HG03342 (cell line): Measurements from ENCODE around the gene PAIP2B.
"Not testable (repeated sequence)": the region's sequence is repeated elsewhere in the genome, so short reads cannot be mapped to it uniquely, and the experiment has no call there.

Experiments
- ATAC-seq: cut with Tn5 transposase; IDR thresholded peaks from one replicate; pipeline ENCODE4 v1.9.1; 2021; ENCODE audit warnings: mild to moderate bottlenecking, moderate library complexity; ENCODE audit not compliant: unreplicated experiment

PAIP2B gene

GRCh38 chr2:71220743-71221142, 6.2 kb downstream of the PAIP2B start:
- ATAC-seq = no peak

DNA sequence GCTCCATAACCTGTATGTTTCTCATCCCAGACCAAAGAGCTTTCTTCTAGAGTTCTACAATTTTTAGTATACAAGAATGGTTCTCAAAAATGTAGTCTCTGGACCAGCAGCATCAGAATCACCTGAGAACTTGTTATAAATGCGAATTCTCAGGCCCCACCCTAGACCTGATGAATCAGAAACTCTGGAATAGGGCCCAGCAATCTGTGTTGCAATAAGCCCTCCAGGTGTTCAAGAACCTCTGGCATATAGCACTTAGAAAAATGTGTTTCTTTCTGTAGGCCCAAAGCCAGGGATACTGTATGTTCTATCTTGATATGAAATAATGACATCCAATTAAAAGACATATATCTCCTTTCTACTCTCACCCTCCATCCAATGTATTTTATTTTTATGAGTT, 10.4 kb downstream of the PAIP2B start:
- no peak for ATAC-seq

DNA sequence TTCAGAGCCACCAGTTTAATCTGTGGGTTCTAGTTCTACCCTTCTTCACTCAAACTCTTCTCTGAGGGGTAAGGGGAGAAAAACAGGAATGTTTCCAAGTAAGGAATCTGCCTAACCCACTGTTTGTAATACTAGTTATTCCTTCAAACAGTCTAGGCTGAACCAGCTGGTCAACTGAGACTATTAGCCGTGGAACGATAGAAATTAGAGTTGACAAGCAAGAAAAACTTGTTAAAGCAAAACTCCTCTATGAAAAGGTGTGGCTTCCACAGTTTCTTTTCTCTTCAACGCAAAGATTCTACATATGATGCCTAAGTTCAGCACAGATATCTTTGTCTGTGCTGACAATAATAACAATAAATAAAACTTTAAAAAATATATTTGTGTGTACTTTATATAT, 11.5 kb downstream of the PAIP2B start:
- ATAC-seq = no peak

GRCh38 chr2:71212336-71212735, 14.6 kb downstream of the PAIP2B start:
- no peak for ATAC-seq

DNA sequence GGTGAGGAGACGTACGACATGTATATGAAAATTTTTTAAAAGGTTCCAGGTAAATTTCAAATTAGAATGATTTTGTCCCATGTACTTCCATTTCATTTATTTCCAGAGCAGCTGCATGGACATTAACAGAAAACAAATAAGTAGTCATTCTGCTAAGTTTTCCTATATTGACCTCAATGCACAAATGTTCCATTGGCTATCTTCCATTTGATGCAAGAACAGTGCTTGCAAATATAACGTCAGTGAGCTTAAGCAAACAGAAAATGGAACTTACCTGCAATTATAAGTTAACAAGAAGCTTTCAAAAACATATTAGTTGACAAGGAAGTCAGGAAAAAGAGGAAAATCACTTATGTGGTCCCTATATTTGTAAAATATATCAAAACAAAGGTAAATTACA, 16.6 kb downstream of the PAIP2B start:
- ATAC-seq = no peak

DNA sequence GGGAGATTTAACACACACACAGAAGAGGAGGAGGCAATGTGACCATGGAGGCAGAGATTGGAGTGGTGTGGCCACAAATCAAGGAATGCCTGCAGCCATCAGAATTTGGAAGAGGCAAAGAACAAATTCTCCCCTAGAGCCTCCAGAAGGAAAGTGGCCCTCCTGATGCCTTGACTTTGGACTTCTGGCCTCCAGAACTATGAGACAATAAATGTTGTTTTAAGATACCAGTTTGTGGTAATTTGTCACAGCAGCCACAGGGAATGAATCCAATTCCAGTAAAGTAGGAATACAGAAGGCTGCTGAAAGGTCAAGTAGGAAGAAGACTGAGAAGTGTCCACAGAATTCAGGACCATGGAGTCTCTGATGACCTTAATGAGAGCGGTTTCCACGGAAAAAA, 18.1 kb downstream of the PAIP2B start:
- ATAC-seq = no peak

DNA sequence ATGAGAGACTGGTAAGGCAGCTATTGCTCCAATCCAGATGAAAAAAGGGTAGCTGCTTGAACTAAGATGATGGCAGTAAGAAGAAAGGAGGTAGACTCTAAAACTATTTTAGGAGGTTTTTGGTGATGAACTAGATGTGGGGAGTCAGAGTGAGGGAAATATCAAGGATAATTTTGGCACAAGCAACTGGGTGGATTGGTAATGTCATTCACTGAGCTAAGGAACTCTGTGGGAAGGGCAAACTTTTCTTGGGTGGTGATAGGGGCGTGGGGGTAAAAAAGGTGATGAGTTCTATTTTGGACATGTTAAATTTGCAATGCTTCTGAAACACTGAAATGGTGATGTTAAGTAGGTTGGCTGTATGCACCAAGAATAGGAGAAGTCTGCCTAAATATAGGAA, 19.3 kb downstream of the PAIP2B start:
- no peak for ATAC-seq

- ATAC-seq = no peak
Observed at GRCh38 chr2:71206271-71206670, 20.6 kb downstream of the PAIP2B start.

DNA sequence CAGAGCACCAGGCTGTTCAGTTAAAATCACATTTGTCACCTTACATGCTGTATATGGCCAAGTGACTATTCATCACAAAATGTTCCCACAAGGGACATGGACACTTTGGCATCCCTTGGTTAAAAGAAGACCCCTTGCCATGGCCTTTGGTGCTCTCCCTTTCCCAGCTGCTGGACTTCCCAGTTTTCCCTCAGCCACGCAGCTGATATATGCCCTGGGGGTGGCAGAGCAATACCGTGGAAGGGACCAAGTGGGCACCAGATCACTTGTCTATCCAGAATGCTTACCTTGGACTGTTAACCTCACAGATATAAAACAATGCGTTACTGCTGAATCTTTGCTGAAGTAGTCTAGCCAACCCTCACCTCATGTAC, 35.3 kb downstream of the PAIP2B start:
- ATAC-seq = no peak

GRCh38 chr2:71190656-71191569, 36.0 kb downstream of the PAIP2B start:
- ATAC-seq = no peak

DNA sequence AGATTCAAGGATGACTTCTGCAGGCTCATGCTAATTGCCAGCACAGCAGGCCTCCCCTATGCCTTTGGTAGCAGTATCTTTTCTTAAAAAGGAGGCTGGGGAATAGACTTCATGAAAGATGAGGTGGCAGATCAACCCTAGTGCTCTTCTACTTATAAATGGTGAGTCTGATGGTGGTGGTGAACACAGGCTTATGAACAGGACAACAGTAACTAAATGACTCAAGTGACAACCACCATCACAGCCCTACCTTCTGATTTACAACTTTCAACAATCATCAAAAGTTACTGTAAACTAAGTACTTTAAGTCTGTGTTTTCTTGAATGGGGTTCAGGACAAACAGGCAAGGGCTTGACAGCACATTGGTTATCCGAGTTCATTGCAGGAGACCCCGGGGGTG, 39.3 kb downstream of the PAIP2B start:
- no peak for ATAC-seq

GRCh38 chr2:71186973-71187372, 39.9 kb downstream of the PAIP2B start:
- no peak for ATAC-seq

GRCh38 chr2:71183306-71184115, 43.4 kb downstream of the PAIP2B start:
- ATAC-seq = not testable (repeated sequence)

DNA sequence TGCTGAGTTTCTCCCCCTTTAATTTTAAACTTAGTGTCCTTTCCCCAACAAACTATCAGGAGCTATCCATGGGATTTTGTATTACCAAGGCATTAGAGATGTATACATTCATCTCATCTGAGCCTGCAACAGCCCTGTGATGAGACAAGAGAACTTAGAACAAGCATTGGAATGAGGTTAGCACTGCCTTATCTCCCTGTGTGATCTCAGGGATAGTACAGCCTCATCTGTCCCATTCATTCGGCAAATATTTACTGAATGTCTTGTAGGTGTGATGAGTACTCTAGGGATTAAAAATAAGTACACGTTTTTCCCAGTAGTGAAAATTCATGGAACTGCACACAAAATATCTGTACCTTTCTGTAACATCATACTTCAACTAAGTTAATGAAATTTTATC, 45.6 kb downstream of the PAIP2B start:
- no peak for ATAC-seq

GRCh38 chr2:71178836-71179235, 48.1 kb downstream of the PAIP2B start:
- ATAC-seq = not testable (repeated sequence)

DNA sequence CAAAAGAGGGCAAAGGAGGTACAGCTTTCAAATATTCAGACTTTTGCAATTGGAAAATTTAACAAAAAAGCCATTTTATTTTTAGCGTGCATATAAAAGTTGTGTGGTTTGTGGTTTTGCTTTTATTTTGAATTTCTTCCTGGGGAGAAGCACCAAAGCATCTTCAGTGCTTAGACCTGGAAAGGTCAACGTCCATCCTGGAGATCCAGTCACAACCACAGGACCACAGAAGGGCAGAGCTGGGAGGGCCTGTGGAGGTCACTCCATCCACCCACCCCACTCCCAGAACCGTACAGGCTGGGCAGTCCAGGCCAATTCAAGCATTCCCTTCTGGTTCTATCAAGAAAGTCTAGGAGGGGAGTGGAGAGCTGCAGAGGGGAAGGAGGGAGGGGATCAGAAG, 52.7 kb downstream of the PAIP2B start:
- no peak for ATAC-seq

- ATAC-seq = no peak
Observed at GRCh38 chr2:71173096-71173495, 53.8 kb downstream of the PAIP2B start.

GRCh38 chr2:71166812-71167211, 60.1 kb downstream of the PAIP2B start:
- ATAC-seq = no peak

DNA sequence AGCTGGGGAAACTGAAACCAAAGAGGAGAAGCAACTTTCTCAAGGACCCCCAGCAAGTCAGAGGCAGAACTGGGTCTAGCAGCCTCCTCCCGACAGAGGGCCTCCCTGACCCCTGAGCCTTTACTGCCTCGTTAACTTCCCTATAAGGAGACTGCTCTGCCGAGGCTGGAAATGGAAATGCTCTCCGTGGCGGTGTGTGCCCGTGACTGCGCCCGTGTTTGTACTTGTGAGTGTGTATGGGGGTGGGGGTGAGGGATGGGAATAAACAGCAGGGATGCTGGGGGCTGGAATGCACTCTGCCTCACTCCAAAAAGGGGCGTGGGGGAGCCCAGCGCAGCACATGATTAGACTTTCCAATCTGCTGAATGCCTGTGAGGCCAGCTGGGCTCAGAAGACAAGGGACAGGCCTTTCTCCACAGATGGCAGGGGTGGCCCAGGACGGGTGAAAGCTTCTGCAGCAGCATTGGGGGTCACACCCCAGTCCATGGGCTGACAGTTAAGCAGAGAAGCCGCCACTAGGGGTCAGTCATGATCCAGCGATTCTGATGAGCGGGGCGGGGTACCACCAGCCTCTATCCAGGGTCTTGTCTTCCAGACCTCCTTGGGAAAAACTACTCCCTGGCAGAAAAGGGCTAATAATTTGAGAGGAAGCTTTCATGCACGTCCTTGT, 69.6 kb downstream of the PAIP2B start:
- ATAC-seq = no peak

- no peak for ATAC-seq
Observed at GRCh38 chr2:71156573-71156972, 70.3 kb downstream of the PAIP2B start.

GRCh38 chr2:71155846-71156245, 71.1 kb downstream of the PAIP2B start:
- ATAC-seq = no peak

DNA sequence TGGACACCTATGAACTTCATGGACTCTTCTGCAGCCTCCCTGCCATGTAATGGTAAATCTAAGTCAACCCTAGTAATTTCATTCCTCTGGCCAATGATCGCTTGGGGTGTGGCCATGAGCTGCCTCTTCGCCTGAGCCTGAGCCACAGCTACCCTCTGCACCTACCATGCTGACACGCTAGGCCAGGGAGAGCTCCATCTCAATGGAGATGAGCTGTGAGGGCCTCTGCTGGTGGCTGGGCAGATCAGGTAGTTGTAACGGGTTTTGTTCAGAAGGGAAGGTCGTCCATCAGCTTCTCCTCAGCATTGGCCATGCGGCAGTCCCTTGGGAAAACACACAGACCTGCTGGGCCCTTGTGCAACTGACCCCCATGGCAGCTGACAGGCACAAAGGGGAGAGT, 72.1 kb downstream of the PAIP2B start:
- peak; percentile 65 for ATAC-seq
